Choroid plexus epithelial cell (primary cell): ENCODE data around the gene PXK.

ENCODE experiments used
- DNase-seq: peaks from one replicate; pipeline ENCODE4 v3.0.0-alpha.2; 2010; ENCODE audit warnings: low read depth
- H3K4me3 ChIP-seq: 2 replicates; pipeline ENCODE4 v1.5.1; 2011; ENCODE audit warnings: low read depth, mild to moderate bottlenecking, control low read depth, low read length, moderate library complexity
- TF ChIP-seq, protein P1 (sequence below): conservative IDR thresholded peaks from 2 replicates; pipeline ENCODE4 v1.5.1; 2011; ENCODE audit warnings: low read depth, mild to moderate bottlenecking, control low read depth, inconsistent platforms, low read length, moderate library complexity

PXK gene

DNA sequence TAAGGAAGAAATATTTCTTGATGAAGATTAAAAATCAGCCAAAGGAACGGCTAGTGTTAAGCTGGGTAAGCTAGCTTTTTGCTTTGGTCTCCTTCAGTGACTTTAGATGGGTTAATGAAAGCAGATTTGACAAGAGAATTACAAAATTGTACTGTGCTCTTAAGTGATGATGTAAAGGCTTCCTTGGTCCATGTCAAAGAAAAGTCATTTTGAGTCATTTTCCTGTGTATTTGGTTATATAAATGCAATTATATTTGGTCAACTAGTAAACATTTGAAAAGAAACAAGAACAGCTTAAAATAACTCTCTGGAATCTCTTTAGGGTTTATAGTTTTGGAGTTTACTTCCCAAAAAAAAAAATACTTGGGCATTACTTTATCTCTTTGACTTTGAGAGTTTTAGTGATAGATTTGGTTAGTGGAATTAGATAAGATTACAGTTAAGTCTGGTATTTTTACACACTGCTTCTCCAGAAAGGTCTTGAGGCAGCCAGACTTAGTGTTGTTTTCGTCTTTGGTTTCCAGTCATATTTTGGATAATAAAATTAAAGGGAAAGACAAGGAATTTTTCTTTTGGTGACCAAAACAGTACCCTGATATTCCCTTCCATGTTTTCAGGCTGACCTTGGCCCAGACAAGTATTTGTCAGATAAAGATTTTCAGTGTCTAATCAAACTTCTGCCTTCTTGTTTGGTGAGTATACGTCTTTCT, 58.6 kb downstream of the PXK start:
- no peak for DNase-seq
- TF ChIP-seq, protein P1, sequence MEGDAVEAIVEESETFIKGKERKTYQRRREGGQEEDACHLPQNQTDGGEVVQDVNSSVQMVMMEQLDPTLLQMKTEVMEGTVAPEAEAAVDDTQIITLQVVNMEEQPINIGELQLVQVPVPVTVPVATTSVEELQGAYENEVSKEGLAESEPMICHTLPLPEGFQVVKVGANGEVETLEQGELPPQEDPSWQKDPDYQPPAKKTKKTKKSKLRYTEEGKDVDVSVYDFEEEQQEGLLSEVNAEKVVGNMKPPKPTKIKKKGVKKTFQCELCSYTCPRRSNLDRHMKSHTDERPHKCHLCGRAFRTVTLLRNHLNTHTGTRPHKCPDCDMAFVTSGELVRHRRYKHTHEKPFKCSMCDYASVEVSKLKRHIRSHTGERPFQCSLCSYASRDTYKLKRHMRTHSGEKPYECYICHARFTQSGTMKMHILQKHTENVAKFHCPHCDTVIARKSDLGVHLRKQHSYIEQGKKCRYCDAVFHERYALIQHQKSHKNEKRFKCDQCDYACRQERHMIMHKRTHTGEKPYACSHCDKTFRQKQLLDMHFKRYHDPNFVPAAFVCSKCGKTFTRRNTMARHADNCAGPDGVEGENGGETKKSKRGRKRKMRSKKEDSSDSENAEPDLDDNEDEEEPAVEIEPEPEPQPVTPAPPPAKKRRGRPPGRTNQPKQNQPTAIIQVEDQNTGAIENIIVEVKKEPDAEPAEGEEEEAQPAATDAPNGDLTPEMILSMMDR: no peak

GRCh38 chr3:58392181-58392580, 59.5 kb downstream of the PXK start:
- TF ChIP-seq, protein P1: no peak
- DNase-seq: peak; percentile 65
- H3K4me3 ChIP-seq: no peak overlapping the region

More for the DNA sequence above, 58.6 kb downstream of the PXK start:
- H3K4me3 ChIP-seq: no peak overlapping the region

DNA sequence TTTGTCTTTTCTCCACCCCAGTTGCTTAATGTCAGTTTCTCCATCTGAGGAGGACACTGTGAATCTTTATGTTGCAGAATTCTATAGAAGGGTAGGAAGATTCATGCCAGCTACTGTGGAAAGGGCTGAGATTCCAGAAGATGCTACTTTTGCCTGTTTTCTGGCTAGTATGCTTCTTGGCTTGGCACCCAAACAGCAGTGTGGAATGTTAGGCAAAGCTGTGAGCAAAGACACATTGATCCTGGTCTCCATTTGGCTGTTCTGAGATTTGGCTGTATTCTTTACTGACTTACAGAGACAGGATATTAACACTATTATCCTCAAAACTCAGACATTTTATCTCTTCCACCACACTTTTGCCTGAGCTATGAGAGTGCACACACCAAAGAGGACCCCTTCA, 61.6 kb downstream of the PXK start:
- no peak overlapping the region for H3K4me3 ChIP-seq
- TF ChIP-seq, protein P1: no peak
- no peak for DNase-seq

DNA sequence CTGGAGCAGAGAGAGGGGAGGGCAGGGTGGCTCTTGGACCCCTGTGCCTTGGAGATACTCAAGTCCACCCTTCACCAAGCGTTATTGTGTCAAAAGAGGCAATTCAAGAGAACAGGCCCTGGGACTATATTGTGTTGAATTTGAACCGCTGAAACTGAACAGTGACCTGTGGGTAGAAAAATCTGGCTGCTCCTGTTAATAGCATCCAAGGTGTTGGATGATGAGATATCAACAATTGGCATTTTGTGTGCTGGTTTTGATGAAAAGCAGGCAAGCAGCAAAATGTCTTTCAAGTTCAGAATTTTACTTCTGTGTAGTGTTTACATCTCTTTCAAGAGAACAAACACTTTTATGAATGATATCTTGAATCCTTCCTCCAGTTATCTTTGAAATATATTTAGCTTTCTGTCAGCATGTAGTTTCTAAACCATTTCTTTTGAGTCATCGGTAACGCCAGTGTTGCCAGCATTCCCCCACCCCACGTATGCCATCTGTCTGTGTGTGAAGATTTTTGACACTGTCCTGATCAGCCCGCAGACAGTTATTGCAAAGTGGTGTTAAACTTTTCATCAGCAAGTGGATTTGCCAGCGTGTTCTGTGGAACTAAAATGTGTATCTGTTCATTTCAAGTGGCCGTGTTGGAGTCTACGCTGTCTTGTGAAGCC, 66.1 kb downstream of the PXK start:
- DNase-seq: no peak
- H3K4me3 ChIP-seq: no peak overlapping the region
- TF ChIP-seq, protein P1: no peak

DNA sequence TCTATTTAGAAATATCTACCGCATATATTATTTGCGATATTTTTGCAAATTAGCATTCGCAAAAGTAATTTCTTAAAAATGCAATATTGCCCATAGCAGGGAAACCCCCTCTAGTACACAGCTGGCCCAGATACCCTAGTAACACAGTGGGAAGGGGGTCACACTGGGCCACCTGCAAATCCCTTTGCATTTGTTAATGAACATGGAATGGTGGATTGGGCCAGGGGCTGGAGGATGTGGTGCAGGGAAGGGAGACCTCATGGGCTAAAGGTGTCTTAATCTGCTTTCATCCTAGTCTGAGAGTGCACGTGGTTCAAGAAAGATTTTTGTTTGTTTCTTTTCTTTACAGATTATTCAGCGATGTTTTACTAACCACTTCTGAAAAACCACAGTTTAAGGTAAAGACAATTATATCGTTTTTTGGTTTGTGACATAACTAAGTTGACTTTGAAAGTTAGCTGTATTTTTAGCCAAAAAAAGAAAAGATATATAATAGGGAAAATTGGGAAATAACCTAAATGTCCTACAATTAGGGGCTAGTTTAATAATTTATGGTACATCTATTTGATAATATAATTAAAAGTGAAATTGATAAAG, 70.9 kb downstream of the PXK start:
- H3K4me3 ChIP-seq: no peak overlapping the region
- DNase-seq: no peak
- TF ChIP-seq, protein P1: no peak

- TF ChIP-seq, protein P1: no peak
- peak; percentile 69 for DNase-seq
- no peak overlapping the region for H3K4me3 ChIP-seq
These were observed 71.7 kb downstream of the PXK start for GRCh38 chr3:58404396-58404795.
